Erythroblast (primary cell): ENCODE measurements around the gene SNCA.

Experiments used
- GATA1 ChIP-seq: IDR thresholded peaks from 2 replicates; pipeline ENCODE4 v1.6.1; 2011; ENCODE audit warnings: low read depth, mild to moderate bottlenecking, control low read depth, low read length, moderate library complexity
- POLR2A ChIP-seq: IDR thresholded peaks from 2 replicates; pipeline ENCODE4 v1.6.1; 2011; ENCODE audit warnings: mild to moderate bottlenecking, low read length

DNA sequence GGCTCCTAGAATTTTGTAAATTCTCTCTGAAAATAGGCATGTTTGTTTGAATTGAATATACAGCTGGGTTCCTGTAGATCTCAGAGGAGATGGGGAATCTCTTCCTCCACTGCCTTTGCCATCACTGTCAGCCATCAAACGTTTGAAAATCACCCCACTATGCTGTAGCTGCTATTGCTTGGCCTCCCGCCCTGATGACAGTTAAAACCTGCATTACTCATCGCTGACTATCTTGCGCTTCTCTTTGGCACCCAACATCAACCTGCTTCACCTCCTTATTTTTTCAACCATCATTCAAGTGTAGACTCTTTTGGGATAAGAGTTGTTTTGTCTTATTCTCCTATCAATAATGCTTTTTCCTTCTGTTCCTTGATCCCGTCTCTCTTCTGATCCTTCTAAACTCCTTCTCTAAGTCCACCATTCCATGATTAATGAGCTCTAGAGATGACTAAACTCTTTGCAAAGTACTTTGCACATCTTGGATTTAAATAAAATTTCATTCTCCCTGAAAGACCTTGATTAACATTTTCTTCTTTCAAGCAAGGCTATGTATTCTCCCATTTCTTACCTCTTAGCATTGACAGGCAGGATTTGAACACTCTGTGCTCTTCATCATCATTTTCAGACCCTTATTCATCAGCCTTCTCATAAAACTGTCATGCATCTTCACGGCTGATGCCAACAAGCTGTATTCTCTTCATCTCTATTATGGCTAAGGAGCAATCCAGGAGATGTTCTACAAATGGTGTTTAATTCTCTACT is 133.0 kb downstream of the SNCA start:
- TF ChIP-seq POLR2A = no peak
- no peak for TF ChIP-seq GATA1
